WTC11 (cell line): ENCODE measurements around the gene UBXN11. TPM values are rescaled to one million over a fixed set of nuclear protein-coding genes. Genes with fewer than 3 reads are reported as not detected.

Experiments
- ATAC-seq: fragments of 200-7000 bp; cut with Tn5 transposase; 2 replicates; pipeline ENCODE4 v1.10.0; 2021; ENCODE audit warnings: mild to moderate bottlenecking, moderate library complexity
- CTCF ChIA-PET: fragments of 300-600 bp; sonication (Branson Sonifier 250); formaldehyde crosslinking; loops from one replicate; lab custom pipeline; 2021; ENCODE audit warnings: antibody characterized with exemption; lab: Charles Lee
- POLR2A ChIA-PET: fragments of 350-600 bp; sonication (Branson Sonifier 250); formaldehyde crosslinking; loops from one replicate; lab custom pipeline; 2021; ENCODE audit warnings: antibody characterized with exemption; lab: Charles Lee
- DNase-seq: peaks from one replicate; pipeline ENCODE4 v3.0.0; 2021; ENCODE audit warnings: low spot score
- H3K27ac Mint-ChIP-seq: 2 replicates; pipeline ENCODE4 v1.8.0; 2021; ENCODE audit warnings: mixed read lengths
- H3K27me3 Mint-ChIP-seq: 2 replicates; pipeline ENCODE4 v1.8.0; 2021; ENCODE audit warnings: low read depth, mild to moderate bottlenecking, moderate library complexity, mixed read lengths
- H3K36me3 Mint-ChIP-seq: 2 replicates; pipeline ENCODE4 v1.8.0; 2021; ENCODE audit warnings: mixed read lengths
- H3K4me1 Mint-ChIP-seq: 2 replicates; pipeline ENCODE4 v1.8.0; 2022; ENCODE audit warnings: mixed read lengths
- H3K4me3 Mint-ChIP-seq: 2 replicates; pipeline ENCODE4 v1.8.0; 2021; ENCODE audit warnings: mild to moderate bottlenecking, moderate library complexity, mixed read lengths
- H3K9me3 Mint-ChIP-seq: 2 replicates; pipeline ENCODE4 v1.8.0; 2021; ENCODE audit warnings: mixed read lengths
- ATF2 ChIP-seq: sonication (generic); formaldehyde crosslinking; IDR thresholded peaks from 2 replicates; pipeline ENCODE4 v1.8.1; 2022; ENCODE audit warnings: low read depth, missing genetic modification reagents, borderline replicate concordance
- CREB1 ChIP-seq: sonication (generic); formaldehyde crosslinking; IDR thresholded peaks from 2 replicates; pipeline ENCODE4 v1.8.0; 2023; ENCODE audit warnings: mild to moderate bottlenecking, missing genetic modification reagents
- ERG ChIP-seq: fragments of 250-450 bp; sonication (Bioruptor Pico); IDR thresholded peaks from 2 replicates; pipeline ENCODE4 v1.8.0; 2021; ENCODE audit warnings: mild to moderate bottlenecking
- ESRRA ChIP-seq: sonication (generic); formaldehyde crosslinking; IDR thresholded peaks from 2 replicates; pipeline ENCODE4 v1.8.1; 2022; ENCODE audit warnings: mild to moderate bottlenecking, missing genetic modification reagents, borderline replicate concordance
- FOXP1 ChIP-seq: sonication (generic); formaldehyde crosslinking; IDR thresholded peaks from 2 replicates; pipeline ENCODE4 v1.8.0; 2022; ENCODE audit warnings: missing genetic modification reagents, mild to moderate bottlenecking, moderate library complexity, borderline replicate concordance
- FOXP4 ChIP-seq: sonication (generic); formaldehyde crosslinking; IDR thresholded peaks from 2 replicates; pipeline ENCODE4 v1.8.0; 2022; ENCODE audit warnings: mild to moderate bottlenecking, missing genetic modification reagents
- GTF2I ChIP-seq: fragments of 250-450 bp; sonication (Bioruptor Pico); conservative IDR thresholded peaks from 2 replicates; pipeline ENCODE4 v1.4.0; 2021; ENCODE audit warnings: mild to moderate bottlenecking
- HMGA2 ChIP-seq: fragments of 250-450 bp; sonication (Bioruptor Pico); IDR thresholded peaks from 2 replicates; pipeline ENCODE4 v1.4.0; 2021; ENCODE audit warnings: mild to moderate bottlenecking, moderate library complexity
- JAZF1 ChIP-seq: fragments of 250-450 bp; sonication (Bioruptor Pico); IDR thresholded peaks from 2 replicates; pipeline ENCODE4 v1.9.0; 2021; ENCODE audit warnings: moderate library complexity, mild to moderate bottlenecking, inconsistent platforms
- NFATC4 ChIP-seq: fragments of 250-450 bp; sonication (Bioruptor Pico); IDR thresholded peaks from 2 replicates; pipeline ENCODE4 v1.9.0; 2021; ENCODE audit warnings: mild to moderate bottlenecking
- NFYB ChIP-seq: sonication (generic); formaldehyde crosslinking; conservative IDR thresholded peaks from 2 replicates; pipeline ENCODE4 v1.8.0; 2022; ENCODE audit warnings: low read depth, missing genetic modification reagents
- NR2C2 ChIP-seq: sonication (generic); formaldehyde crosslinking; IDR thresholded peaks from 2 replicates; pipeline ENCODE4 v1.8.0; 2022; ENCODE audit warnings: mild to moderate bottlenecking, missing genetic modification reagents
- RELA ChIP-seq: sonication (generic); formaldehyde crosslinking; IDR thresholded peaks from 2 replicates; pipeline ENCODE4 v1.8.1; 2022; ENCODE audit warnings: missing genetic modification reagents, mild to moderate bottlenecking, borderline replicate concordance
- ZNF232 ChIP-seq: sonication (generic); formaldehyde crosslinking; IDR thresholded peaks from 2 replicates; pipeline ENCODE4 v1.8.0; 2022; ENCODE audit warnings: mild to moderate bottlenecking, missing genetic modification reagents
- ZNF423 ChIP-seq: fragments of 250-450 bp; sonication (Bioruptor Pico); IDR thresholded peaks from 2 replicates; pipeline ENCODE4 v2.1.2; 2022; ENCODE audit warnings: mild to moderate bottlenecking, moderate library complexity
- total RNA-seq: library from RNA; stranded (reverse); gene quantifications from 3 replicates; pipeline ENCODE4 v1.2.3, GENCODE V29; 2021
- TF ChIP-seq, protein P1 (sequence below): sonication (generic); formaldehyde crosslinking; IDR thresholded peaks from 2 replicates; pipeline ENCODE4 v1.8.0; 2022; ENCODE audit warnings: missing genetic modification reagents

The UBXN11 gene
- total RNA-seq, 1 experiment from 2014 or later = 14.1 TPM

GRCh38 chr1:26353210-26353859 is 46.9 kb upstream of the UBXN11 start (continued):
- TF ChIP-seq HMGA2 (CRISPR knock-in tag) = no peak
- TF ChIP-seq NFATC4 (CRISPR knock-in tag) = no peak
- TF ChIP-seq ESRRA (CRISPR knock-in tag) = no peak

DNA sequence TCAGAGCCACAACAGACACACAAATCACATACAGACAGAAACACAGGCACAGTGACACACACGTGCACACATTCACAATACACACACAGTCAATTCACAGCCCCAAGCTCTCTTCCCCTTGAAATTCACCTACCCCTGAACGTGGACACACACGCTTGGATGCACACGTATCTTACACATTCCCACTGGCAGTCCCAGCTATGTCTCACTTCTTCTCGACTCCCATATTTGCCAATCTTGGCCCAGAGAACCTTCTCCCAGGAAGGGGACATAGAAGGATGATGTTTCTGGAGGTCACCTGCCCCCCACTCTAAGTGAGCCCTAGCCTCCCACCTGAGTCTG is 45.9 kb upstream of the UBXN11 start:
- ATAC-seq (no peak), DNase-seq (no peak)
- H3K27ac Mint-ChIP-seq = peak overlapping the region; percentile 71
- CTCF ChIA-PET = interaction anchor here (0.6 to 1.1 kb wide), 3 partner anchors 11 to 148 kb away, joined by 3 read pairs; no protein-coding TSS in a partner anchor
- POLR2A ChIA-PET = no interaction called here
- H3K4me3 Mint-ChIP-seq = no peak overlapping the region
- no peak for TF ChIP-seq FOXP1 (CRISPR knock-in tag)
- TF ChIP-seq ERG (CRISPR knock-in tag) = no peak
- TF ChIP-seq ZNF232 (CRISPR knock-in tag) = no peak
- TF ChIP-seq GTF2I (CRISPR knock-in tag) = no peak
- TF ChIP-seq, protein P1, sequence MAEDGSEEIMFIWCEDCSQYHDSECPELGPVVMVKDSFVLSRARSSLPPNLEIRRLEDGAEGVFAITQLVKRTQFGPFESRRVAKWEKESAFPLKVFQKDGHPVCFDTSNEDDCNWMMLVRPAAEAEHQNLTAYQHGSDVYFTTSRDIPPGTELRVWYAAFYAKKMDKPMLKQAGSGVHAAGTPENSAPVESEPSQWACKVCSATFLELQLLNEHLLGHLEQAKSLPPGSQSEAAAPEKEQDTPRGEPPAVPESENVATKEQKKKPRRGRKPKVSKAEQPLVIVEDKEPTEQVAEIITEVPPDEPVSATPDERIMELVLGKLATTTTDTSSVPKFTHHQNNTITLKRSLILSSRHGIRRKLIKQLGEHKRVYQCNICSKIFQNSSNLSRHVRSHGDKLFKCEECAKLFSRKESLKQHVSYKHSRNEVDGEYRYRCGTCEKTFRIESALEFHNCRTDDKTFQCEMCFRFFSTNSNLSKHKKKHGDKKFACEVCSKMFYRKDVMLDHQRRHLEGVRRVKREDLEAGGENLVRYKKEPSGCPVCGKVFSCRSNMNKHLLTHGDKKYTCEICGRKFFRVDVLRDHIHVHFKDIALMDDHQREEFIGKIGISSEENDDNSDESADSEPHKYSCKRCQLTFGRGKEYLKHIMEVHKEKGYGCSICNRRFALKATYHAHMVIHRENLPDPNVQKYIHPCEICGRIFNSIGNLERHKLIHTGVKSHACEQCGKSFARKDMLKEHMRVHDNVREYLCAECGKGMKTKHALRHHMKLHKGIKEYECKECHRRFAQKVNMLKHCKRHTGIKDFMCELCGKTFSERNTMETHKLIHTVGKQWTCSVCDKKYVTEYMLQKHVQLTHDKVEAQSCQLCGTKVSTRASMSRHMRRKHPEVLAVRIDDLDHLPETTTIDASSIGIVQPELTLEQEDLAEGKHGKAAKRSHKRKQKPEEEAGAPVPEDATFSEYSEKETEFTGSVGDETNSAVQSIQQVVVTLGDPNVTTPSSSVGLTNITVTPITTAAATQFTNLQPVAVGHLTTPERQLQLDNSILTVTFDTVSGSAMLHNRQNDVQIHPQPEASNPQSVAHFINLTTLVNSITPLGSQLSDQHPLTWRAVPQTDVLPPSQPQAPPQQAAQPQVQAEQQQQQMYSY = no peak
- no peak for TF ChIP-seq FOXP4
- no peak for TF ChIP-seq NR2C2
- no peak for TF ChIP-seq CREB1 (CRISPR knock-in tag)
- no peak for TF ChIP-seq NFYB (CRISPR knock-in tag)
- no peak for TF ChIP-seq JAZF1 (CRISPR knock-in tag)
- no peak for TF ChIP-seq RELA (CRISPR knock-in tag)
- TF ChIP-seq ATF2 (CRISPR knock-in tag) = no peak
- TF ChIP-seq NFATC4 (CRISPR knock-in tag) = no peak
- TF ChIP-seq ZNF423 (CRISPR knock-in tag) = no peak
- H3K36me3 Mint-ChIP-seq = no peaks in the 10 kb centered on the region
- peaks cover 39% of the 10 kb centered on the region for H3K4me1 Mint-ChIP-seq
- H3K27me3 Mint-ChIP-seq = no peaks in the 10 kb centered on the region
- H3K9me3 Mint-ChIP-seq = no peaks in the 10 kb centered on the region
